ENCODE measurements around the gene ACOT12.
"Not testable (repeated sequence)": the region's sequence is repeated elsewhere in the genome, so short reads cannot be mapped to it uniquely, and the experiment has no call there.

Gene ACOT12

DNA sequence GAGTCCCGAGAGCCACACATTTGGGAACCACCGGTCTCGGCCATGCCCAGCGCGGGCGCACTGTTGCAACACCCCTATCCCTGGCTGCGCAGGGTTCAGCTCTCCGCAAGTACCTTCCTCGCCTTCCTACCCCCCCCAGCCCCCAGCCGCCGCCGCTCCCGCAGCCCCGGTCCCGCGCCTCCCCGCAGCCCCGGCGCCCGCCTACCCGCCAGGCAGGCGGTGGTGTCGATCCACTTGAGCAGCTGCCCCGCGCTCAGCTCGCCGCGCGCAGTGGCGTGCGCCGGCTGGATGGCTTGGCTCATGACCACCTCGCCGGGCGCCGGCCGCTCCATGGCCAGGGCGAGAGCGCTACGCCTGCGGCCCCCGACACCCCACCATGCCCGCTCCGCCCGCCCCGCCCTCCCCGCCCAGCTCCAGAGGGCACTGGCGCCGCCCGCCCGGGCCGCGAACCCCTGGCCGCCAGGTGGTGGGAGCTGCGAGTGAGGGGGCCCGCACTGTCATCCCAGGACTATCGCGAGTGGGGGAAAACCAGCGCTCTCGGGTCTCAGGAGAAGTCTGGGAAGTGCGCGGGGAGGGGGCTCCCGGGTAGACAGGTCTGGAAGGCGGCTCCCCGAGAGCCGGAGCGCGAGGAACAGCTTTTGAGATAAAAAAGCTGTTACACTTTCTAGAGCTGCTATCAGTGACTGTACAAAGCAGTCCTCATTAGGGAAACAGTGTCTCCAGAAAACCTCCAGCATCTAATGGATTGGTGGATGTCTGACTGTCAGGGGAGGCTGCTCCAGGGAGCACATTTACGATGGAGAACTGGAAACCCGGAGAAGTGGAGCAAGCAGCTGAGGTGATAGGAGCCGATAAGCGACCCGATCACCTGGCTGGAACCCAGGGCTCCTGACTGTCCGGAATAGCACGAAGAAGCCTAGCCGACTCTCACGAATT is at the start of gene ACOT12:
Gene ACOT12 (minus strand): TSS at position 352 of the 936 bp plus-strand sequence. CDS start 20 bp downstream, at position 332.
- DNase-seq: no peak

- DNase-seq: no peak
These were observed 41.1 kb upstream of the ACOT12 start for GRCh38 chr5:81435023-81435422.

GRCh38 chr5:81429985-81430384 is 36.1 kb upstream of the ACOT12 start:
- DNase-seq: no peak

DNA sequence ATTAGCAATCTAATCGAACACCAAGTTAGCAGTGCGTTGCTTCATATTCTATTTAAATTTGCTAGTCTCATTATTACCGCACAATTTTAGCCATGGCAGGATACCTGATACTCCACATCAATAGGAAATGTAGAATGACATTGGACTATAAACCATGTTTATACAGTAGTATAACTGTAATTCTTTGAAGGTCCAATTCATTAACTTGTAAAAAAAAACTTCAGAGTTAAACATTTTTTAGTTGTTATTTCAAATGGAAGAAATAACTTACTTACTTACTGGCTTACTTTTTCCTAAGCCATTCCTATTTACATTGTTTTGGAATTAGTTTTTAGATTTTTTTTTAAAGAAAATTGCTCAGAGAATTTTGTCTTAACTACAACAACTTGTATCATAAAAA is 35.4 kb upstream of the ACOT12 start:
- no peak for DNase-seq

DNA sequence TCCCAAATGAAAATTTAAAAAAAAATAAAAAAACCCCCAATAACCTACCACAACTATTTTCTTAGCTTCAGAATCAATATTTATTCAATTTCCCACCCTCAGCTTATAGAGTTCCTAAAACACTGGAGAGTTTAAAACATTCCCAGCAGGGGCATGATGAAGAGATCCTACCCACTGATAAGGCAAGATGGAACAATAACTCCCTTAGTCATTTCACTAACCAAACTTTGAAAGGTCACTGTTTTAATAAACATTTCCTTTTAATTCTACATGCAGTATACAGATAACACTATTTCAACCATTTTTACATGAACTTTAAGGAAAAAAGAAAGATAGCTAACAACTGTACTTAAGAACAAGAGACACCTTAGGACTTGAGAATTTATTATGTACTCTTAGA is 34.9 kb upstream of the ACOT12 start:
- no peak for DNase-seq

DNA sequence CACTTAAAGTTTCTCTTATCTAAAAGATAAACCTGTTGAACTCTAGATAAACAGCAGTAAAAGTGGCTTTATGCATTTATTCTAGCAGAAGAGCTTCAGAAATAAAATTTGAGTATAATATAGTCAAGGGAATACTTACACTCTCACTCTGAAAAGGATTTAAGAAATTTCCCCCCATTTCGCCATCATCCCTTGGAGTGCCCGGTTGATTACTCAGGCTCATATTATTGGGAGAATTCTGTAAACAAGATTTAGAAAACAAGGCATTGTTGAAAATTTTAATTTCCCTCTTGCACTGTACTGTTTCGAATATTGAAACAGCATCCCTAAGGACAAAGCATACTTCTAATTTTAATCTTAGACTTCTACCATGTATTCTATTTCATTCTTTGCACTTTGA is 34.5 kb upstream of the ACOT12 start:
- DNase-seq: no peak

- DNase-seq: no peak
These were observed 33.6 kb upstream of the ACOT12 start for GRCh38 chr5:81427566-81427965.

DNA sequence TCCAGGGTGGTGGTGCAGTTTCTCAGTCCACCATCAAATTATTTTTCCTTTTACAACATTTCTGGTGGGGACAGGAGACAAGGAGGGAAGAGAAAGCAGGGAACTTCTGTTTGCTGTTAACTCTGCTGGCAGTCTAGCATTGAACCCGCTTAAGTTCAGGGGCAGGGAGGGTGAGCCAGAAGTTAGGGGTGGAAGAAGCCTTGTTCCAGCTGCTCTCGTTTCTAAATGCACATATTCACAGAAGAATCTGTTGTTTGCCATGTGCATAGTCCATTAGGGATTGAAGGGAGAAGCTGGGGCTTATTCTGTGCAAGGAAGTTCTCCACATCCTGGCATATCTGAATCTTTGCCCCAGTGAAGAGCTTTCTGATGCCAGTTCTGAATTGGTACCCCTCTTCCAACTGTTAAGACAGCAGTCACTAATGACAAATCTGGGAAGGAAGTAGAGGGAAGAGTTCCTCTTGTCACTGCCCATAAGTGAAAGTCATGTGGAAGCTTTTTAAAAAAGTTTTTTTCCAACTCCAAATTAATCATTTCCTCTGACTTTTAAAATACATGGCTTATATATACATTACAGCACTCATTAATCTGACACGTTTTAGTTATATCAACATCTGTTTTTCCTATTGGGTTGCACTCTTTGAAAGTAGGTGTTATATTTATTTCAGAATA is 32.6 kb upstream of the ACOT12 start:
- DNase-seq: no peak

DNA sequence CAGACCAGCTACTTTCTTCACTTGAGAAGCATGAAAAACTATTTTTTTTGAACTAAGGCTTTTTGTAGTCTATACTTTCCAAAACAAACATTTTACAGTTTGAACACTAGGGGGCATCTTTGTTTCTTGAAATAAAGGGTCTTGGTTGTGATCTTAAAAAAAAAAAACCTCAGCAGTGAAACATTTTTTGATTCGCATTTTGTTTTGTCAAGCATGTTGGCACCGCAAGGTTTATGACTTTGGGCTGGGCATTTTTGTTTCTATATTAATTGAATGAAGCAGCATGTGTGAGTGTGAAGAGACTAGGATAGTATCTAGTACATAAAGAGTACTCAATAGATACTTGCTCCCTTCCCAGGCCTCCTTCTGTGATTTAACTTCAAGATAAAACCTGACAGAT is 31.6 kb upstream of the ACOT12 start:
- no peak for DNase-seq

DNA sequence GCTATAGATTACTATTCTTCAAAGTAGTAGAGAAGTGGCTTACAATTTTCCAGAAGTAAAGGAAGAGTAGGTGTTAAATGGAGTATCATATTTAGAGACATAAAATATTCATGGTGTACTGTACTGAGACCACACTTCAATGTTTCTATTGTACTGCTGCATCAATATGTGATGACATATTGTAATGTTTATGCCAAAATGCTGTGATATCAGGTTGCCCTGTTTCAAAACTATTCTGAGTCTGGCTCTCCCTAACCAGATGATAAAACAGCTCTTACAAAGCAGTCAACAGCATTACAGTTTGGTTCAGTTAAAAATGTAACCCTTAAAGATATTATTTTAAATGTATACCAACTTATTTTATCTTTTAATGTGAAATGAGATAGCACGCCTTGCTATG is 30.8 kb upstream of the ACOT12 start:
- DNase-seq: no peak

DNA sequence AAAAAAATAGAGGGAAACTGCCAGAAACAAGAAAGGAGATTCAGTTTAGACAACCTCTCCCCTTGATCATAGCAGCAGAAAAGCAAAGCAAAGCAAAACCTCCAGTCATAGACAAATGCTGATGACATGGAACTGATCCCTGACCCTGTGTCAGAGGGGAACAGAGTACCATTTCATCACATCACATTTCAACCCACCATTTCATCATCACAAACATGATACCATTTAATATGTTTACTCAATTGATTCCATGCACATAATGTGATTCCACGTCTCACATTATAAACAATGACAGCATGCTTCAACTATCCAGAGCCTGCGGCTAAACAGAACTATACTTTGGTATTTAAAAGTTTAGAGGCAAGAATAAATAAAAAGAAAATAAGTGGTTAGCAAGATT is 28.7 kb upstream of the ACOT12 start:
- DNase-seq: no peak

DNA sequence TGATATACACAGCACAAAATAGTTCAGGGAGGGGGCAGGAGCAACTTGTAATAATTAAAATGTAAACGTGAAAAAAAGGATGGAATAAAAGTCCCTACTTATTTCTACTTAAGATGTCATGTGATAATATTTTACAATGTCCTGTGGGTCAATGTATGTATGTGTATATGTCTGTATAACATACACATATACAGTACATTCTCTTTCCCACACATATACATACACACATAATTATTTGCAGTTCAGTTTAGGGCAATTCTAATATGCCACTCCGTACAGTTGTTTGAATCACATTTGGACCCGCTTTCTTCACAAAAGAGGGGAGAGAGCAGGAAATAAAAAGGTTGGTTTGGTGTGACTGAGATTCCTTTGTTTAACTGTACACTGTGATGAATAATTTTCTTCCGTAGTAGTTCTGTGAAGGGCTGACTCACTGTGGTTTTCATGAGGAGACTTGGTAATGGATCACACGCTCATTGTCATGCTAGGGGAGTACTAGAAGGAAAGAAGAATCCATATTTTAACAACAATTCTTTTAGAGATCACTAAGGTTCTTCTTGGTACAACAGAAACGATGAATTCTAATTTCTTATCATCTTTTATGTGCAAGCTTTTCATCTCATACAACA is 26.2 kb upstream of the ACOT12 start:
- DNase-seq: no peak

GRCh38 chr5:81418606-81419005 is 24.7 kb upstream of the ACOT12 start:
- no peak for DNase-seq

DNA sequence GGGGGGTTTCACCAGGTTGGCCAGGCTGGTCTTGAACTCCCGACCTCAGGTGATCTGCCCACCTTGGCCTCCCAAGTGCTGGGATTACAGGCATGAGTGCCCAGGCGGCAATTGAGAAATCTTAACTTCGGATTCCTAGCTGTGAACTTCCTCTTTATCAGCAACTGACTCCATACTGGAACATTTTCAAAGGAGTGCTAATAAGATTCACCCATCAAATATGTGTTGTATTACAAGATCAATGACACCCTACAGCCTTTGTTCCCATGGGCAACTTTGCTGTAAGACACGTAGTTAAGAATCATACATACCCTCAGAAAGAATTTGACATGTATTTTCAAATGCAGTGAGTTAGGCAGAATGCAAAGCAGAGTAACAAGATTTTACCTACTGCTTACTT is 23.1 kb upstream of the ACOT12 start:
- DNase-seq: no peak

DNA sequence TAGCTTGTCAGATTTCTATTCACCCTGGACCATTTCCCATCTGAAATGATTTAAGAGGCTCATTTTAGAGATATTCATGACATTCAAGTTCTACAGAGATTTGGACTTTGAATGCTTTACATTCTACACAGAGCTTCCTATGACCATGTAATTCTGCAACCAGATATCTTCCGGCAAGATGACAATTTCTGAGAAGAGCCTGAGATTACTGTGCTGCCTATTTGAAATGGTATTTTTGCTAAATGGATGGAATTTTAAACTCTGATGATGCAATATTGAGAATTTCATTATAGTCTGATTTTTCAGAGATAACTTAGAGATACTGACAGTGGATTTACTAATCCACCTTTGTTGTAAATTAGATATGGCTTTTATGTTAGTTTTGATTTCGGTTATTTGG is 16.0 kb upstream of the ACOT12 start:
- no peak for DNase-seq

DNA sequence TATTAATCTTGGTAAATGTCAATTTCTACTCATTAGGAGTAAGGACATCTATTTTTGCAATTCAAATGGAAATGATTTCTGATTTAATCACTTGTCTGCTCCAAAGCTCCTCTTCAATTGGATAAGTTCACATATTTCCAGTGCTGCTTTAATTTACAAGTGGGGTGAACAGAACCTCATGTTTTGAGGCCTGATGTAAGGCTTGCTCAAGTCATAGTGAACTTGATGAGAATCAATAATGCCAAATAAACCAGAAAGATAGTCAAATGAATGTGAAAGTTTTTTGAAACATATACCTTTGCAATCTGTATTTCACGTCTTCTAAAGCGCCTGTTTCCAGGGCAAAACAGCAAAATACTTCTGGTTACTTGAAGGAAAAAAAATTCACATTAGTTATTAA is 15.4 kb upstream of the ACOT12 start:
- DNase-seq: no peak

DNA sequence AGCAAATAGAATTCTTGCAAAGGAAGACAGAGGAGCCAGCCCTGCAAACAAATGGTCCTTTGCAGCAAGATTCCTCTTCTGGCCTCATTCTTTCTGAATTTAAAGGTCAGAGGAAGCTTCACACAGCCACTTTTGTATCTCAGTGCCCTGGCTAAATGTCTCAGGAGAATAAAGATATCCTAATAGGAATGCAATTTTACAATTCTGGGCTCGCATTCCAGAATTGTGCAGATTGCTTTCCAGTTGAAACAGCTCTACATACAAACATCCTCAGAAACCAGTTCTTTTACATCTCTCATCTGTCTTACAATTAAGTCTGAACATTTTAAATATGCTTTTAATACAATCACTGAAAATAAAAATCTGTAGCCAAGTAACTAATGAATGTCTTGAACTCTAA is 14.6 kb upstream of the ACOT12 start:
- no peak for DNase-seq

DNA sequence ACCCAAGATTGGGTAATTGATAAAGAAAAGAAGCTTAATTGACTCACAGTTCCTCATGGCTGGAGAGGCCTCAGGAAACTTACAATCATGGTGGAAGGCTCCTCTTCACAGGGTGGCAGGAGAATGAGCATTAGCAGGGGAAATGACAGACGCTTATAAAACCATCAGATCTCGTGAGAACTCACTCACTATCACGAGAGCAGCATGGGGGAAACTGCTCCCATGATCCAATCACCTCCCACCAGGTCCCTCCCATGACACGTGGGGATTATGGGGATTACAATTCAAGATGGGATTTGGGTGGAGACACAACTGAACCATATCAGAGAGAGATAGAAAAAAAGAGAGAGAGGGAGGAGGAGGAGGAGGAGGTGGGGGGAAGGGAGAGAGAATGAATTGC is 13.9 kb upstream of the ACOT12 start:
- not testable (repeated sequence) for DNase-seq

GRCh38 chr5:81405126-81405891 is 11.4 kb upstream of the ACOT12 start:
- DNase-seq: no peak

DNA sequence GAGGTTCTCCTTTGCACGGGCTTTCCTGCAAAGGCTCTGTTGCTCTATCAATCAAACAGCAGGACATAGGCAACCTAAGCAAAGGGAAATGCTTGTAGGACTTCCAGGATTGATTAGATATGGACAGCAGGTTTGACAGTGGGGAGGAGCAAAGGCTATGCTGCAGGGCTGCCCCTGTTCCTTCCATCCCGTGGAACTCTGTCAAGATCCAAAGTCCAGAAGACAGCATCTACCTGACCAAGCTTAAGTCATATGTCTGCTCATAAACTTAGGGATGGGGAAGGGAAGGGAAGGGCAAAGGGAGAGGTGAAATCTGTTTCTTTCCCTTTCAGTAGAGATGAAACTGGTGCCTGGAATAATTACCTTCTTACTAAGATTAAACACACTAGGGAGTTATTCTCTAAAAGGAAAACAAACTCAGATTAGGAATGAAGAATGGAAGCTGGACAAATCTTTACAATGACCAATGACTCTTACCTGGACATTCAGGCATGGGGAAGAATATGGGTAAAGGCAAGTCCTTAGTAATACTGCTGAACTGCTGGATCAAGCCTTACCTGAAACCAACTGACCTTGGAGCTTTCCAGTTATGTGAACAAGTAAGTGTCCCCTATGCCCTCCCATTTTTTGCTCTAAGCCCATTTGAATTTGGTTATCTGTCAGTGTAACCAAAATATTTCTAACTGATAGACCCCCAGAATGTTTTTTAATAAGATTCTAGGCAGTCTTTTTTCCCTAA is 8.4 kb upstream of the ACOT12 start:
- no peak for DNase-seq

- DNase-seq: no peak
These were observed 7.3 kb upstream of the ACOT12 start for GRCh38 chr5:81401266-81401665.

DNA sequence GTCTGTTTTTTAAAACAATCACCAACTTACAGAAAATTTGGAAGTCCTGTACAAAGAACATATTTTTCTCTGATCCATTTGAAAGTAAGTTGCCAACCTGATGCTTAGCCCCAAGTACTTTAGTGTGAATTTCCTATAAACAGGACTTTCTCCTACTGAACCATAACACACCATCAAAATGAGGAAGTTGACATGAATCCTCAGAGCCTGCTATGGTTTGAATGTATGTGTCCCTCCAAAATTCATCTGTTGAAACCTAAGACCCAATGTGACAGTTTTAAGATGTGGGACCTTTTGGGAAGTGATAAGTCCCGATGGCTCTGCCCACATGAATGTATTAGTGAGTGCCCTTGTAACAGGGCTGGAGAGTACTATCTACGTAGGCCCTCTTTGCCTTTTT is 6.4 kb upstream of the ACOT12 start:
- no peak for DNase-seq
